Measurements from ENCODE around the gene CELF4. TPM values are rescaled to one million over a fixed set of nuclear protein-coding genes. Genes with fewer than 3 reads are reported as not detected.

The CELF4 gene
- total RNA-seq, 1 donor from 2014 or later = 2.3 TPM

GRCh38 chr18:37496568-37496967 lies 69.0 kb downstream of the CELF4 start:
- no peak for DNase-seq (ENCODE audit: low spot score in 2 of 2, unreplicated experiment in 2 of 2)
- Mint-ChIP-seq H3K4me3 (no peak overlapping the region), H3K4me1 (peaks cover 21% of the 10 kb centered on the region), H3K27ac (no peak overlapping the region), H3K27me3 (ENCODE audit: low read depth) (peaks cover 5% of the 10 kb centered on the region), H3K36me3 (no peaks in the 10 kb centered on the region), H3K9me3 (no peaks in the 10 kb centered on the region)
- TF ChIP-seq CTCF (IDR thresholded peaks at IDR 0.05; ENCODE audit: unreplicated experiment) = no peak

GRCh38 chr18:37495354-37495753 lies 70.2 kb downstream of the CELF4 start:
- no peaks in the 10 kb centered on the region for H3K36me3 Mint-ChIP-seq
- TF ChIP-seq CTCF (IDR thresholded peaks at IDR 0.05; ENCODE audit: unreplicated experiment) = no peak
- peaks cover 12% of the 10 kb centered on the region for H3K4me1 Mint-ChIP-seq
- no peaks in the 10 kb centered on the region for H3K9me3 Mint-ChIP-seq
- DNase-seq (ENCODE audit: low spot score in 2 of 2, unreplicated experiment in 2 of 2) = no peak
- no peak overlapping the region for H3K4me3 Mint-ChIP-seq
- peaks cover 16% of the 10 kb centered on the region for H3K27me3 Mint-ChIP-seq (ENCODE audit: low read depth)
- no peak overlapping the region for H3K27ac Mint-ChIP-seq

DNA sequence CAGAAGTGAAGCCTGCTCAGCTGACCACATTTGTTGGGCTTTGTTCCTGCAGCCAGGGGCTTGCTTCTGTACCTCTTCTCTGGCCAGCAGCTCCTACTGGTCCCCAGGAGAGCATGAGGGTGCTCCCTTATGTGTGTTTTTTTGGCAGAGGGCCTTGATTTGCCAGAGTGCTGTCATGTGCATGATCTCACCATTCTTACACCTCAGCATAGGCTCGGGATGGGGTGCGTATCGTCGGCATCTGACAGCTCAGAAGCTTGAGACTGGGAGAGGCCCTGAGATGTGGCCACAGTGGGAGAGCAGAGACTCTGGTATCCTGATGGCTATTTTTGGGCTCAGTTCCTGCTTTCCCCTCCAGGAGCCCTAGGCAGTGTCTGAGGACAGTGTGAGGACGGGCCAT lies 71.2 kb downstream of the CELF4 start:
- no peak for DNase-seq (ENCODE audit: low spot score in 2 of 2, unreplicated experiment in 2 of 2)
- peaks cover 12% of the 10 kb centered on the region for H3K4me1 Mint-ChIP-seq
- no peak for TF ChIP-seq CTCF (IDR thresholded peaks at IDR 0.05; ENCODE audit: unreplicated experiment)
- H3K27me3 Mint-ChIP-seq (ENCODE audit: low read depth) = peaks cover 25% of the 10 kb centered on the region
- no peaks in the 10 kb centered on the region for H3K36me3 Mint-ChIP-seq
- no peaks in the 10 kb centered on the region for H3K9me3 Mint-ChIP-seq
- H3K27ac Mint-ChIP-seq = no peak overlapping the region
- no peak overlapping the region for H3K4me3 Mint-ChIP-seq

GRCh38 chr18:37493352-37493935 lies 72.2 kb downstream of the CELF4 start:
- Mint-ChIP-seq H3K36me3 (no peaks in the 10 kb centered on the region), H3K4me3 (no peak overlapping the region), H3K9me3 (no peaks in the 10 kb centered on the region), H3K4me1 (peaks cover 12% of the 10 kb centered on the region), H3K27me3 (ENCODE audit: low read depth) (peaks cover 35% of the 10 kb centered on the region), H3K27ac (no peak overlapping the region)
- TF ChIP-seq CTCF (IDR thresholded peaks at IDR 0.05; ENCODE audit: unreplicated experiment) = no peak
- DNase-seq (ENCODE audit: low spot score in 2 of 2, unreplicated experiment in 2 of 2) = no peak

DNA sequence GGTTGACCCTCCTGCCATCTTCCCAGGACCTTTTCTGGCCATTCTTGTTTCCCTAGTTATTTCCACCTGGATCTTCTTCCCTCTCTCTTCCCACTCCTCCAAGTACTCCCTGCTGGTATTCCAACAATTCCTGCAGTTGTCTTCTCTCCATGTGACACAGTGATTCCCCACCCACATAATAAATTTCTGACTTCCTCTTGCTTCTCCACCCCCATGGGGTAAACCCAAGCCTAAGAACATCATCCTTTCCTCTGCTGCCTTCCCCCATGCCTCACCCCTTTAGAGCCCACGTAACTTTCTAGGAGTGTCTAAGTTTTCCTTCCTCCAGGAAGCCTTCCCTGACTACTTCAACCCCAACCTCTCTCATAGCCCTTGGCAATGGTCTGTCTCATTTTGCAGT lies 72.6 kb downstream of the CELF4 start:
- no peaks in the 10 kb centered on the region for H3K36me3 Mint-ChIP-seq
- peaks cover 40% of the 10 kb centered on the region for H3K27me3 Mint-ChIP-seq (ENCODE audit: low read depth)
- DNase-seq (ENCODE audit: low spot score in 2 of 2, unreplicated experiment in 2 of 2) = no peak
- no peaks in the 10 kb centered on the region for H3K9me3 Mint-ChIP-seq
- H3K27ac Mint-ChIP-seq = no peak overlapping the region
- no peak overlapping the region for H3K4me3 Mint-ChIP-seq
- peaks cover 16% of the 10 kb centered on the region for H3K4me1 Mint-ChIP-seq
- TF ChIP-seq CTCF (IDR thresholded peaks at IDR 0.05; ENCODE audit: unreplicated experiment) = no peak

DNA sequence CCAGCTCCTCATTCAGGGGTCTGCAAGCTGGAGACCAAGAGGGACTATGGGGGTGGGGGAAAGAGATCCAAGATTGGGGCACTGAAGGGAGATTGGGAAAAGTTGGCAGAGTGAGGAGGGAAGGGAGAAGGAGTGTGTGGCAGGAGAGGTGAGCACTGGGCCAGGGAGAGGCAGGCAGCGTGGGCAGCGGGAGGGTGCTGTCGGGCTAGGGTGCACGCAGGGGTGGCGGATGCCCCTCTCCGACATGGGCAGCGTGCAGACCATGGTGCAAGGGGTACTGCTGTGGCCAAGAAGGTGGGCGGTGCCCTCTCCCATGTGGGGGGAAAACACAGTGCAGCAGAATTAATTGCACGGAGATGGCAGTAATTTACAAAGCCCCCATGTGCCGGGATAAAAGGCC lies 74.1 kb downstream of the CELF4 start:
- Mint-ChIP-seq H3K9me3 (no peaks in the 10 kb centered on the region), H3K4me3 (no peak overlapping the region), H3K27ac (no peak overlapping the region), H3K4me1 (peaks cover 30% of the 10 kb centered on the region), H3K27me3 (ENCODE audit: low read depth) (peaks cover 54% of the 10 kb centered on the region), H3K36me3 (no peaks in the 10 kb centered on the region)
- no peak for TF ChIP-seq CTCF (IDR thresholded peaks at IDR 0.05; ENCODE audit: unreplicated experiment)
- DNase-seq (ENCODE audit: low spot score in 2 of 2, unreplicated experiment in 2 of 2) = no peak

Measured in mesothelial cell of epicardium (in vitro differentiated cells).